ENCODE results near the gene WDR88. TPM values are rescaled to one million over a fixed set of nuclear protein-coding genes. Genes with fewer than 3 reads are reported as not detected.
"Not testable (repeated sequence)": the region's sequence is repeated elsewhere in the genome, so short reads cannot be mapped to it uniquely, and the experiment has no call there.

WDR88 gene
- polyA plus RNA-seq, 1 donor from 2014 or later = 0.35 TPM

GRCh38 chr19:33208371-33208895 is 76.5 kb downstream of the WDR88 start:
- H3K36me3 ChIP-seq (ENCODE audit: insufficient read depth, low read length) = no peaks in the 10 kb centered on the region

GRCh38 chr19:33208904-33209849 is 77.3 kb downstream of the WDR88 start:
- Histone ChIP-seq H3K9ac (ENCODE audit: low read length) (no peak overlapping the region), H4K20me1 (ENCODE audit: insufficient read depth) (no peaks in the 10 kb centered on the region), H3K36me3 (ENCODE audit: insufficient read depth, low read length) (no peaks in the 10 kb centered on the region), H3K27ac (ENCODE audit: low read length) (no peak overlapping the region), H3K4me3 (ENCODE audit: low read length) (no peak overlapping the region), H3K79me2 (replicated peaks; ENCODE audit: insufficient read depth, low read length) (no peaks in the 10 kb centered on the region), H3K27me3 (ENCODE audit: insufficient read depth, low read depth, low read length) (no peaks in the 10 kb centered on the region), H3K9me2 (ENCODE audit: insufficient read depth, low read length) (no peaks in the 10 kb centered on the region), H3K9me3 (ENCODE audit: low read length) (no peaks in the 10 kb centered on the region), H3K4me2 (ENCODE audit: low read length) (no peak overlapping the region), H2AFZ (ENCODE audit: low read depth, low read length) (no peak overlapping the region), H3F3A (ENCODE audit: insufficient read depth, low read length, poor library complexity, severe bottlenecking) (no peaks in the 10 kb centered on the region)
- TF ChIP-seq CTCF (IDR thresholded peaks at IDR 0.05; ENCODE audit: poor library complexity, severe bottlenecking) = no peak
- no peak for TF ChIP-seq POLR2AphosphoS5 (IDR thresholded peaks at IDR 0.05)
- no peak for TF ChIP-seq TAF1 (IDR thresholded peaks at IDR 0.05; ENCODE audit: low read depth)
- TF ChIP-seq REST (IDR thresholded peaks at IDR 0.05; ENCODE audit: borderline replicate concordance) = no peak
- TF ChIP-seq MXI1 (conservative IDR thresholded peaks at IDR 0.05; ENCODE audit: poor library complexity, severe bottlenecking) = no peak
- TF ChIP-seq EZH2 (IDR thresholded peaks at IDR 0.05; ENCODE audit: borderline replicate concordance, insufficient read depth, low read length, poor library complexity, severe bottlenecking) = no peak
- TF ChIP-seq SMC3 (conservative IDR thresholded peaks at IDR 0.05; ENCODE audit: poor library complexity) = no peak
- no peak for TF ChIP-seq RAD21 (conservative IDR thresholded peaks at IDR 0.05)
- no peak for TF ChIP-seq EP300 (conservative IDR thresholded peaks at IDR 0.05; ENCODE audit: poor library complexity, severe bottlenecking)

More at GRCh38 chr19:33208371-33208895, 76.5 kb downstream of the WDR88 start:
- no peaks in the 10 kb centered on the region for H3F3A ChIP-seq (ENCODE audit: insufficient read depth, low read length, poor library complexity, severe bottlenecking)
- H4K20me1 ChIP-seq (ENCODE audit: insufficient read depth) = no peaks in the 10 kb centered on the region
- H2AFZ ChIP-seq (ENCODE audit: low read depth, low read length) = no peak overlapping the region
- no peak overlapping the region for H3K4me2 ChIP-seq (ENCODE audit: low read length)
- H3K79me2 ChIP-seq (replicated peaks; ENCODE audit: insufficient read depth, low read length) = no peaks in the 10 kb centered on the region
- TF ChIP-seq POLR2AphosphoS5 (IDR thresholded peaks at IDR 0.05) = no peak
- TF ChIP-seq EP300 (conservative IDR thresholded peaks at IDR 0.05; ENCODE audit: poor library complexity, severe bottlenecking) = no peak
- TF ChIP-seq RAD21 (conservative IDR thresholded peaks at IDR 0.05) = no peak
- no peak for TF ChIP-seq MXI1 (conservative IDR thresholded peaks at IDR 0.05; ENCODE audit: poor library complexity, severe bottlenecking)
- TF ChIP-seq EZH2 (IDR thresholded peaks at IDR 0.05; ENCODE audit: borderline replicate concordance, insufficient read depth, low read length, poor library complexity, severe bottlenecking) = no peak
- no peak for TF ChIP-seq SMC3 (conservative IDR thresholded peaks at IDR 0.05; ENCODE audit: poor library complexity)
- TF ChIP-seq TAF1 (IDR thresholded peaks at IDR 0.05; ENCODE audit: low read depth) = no peak
- no peaks in the 10 kb centered on the region for H3K9me3 ChIP-seq (ENCODE audit: low read length)
- no peaks in the 10 kb centered on the region for H3K9me2 ChIP-seq (ENCODE audit: insufficient read depth, low read length)
- H3K27me3 ChIP-seq (ENCODE audit: insufficient read depth, low read depth, low read length) = no peaks in the 10 kb centered on the region
- H3K27ac ChIP-seq (ENCODE audit: low read length) = no peak overlapping the region
- no peak overlapping the region for H3K4me3 ChIP-seq (ENCODE audit: low read length)
- no peak overlapping the region for H3K9ac ChIP-seq (ENCODE audit: low read length)

- not testable (repeated sequence) for H3K4me2 ChIP-seq (ENCODE audit: low read length); H3K9me3 ChIP-seq (ENCODE audit: low read length); H3K9me2 ChIP-seq (ENCODE audit: insufficient read depth, low read length); H3K27me3 ChIP-seq (ENCODE audit: insufficient read depth, low read depth, low read length); H3K79me2 ChIP-seq (replicated peaks; ENCODE audit: insufficient read depth, low read length); H3K9ac ChIP-seq (ENCODE audit: low read length); H4K20me1 ChIP-seq (ENCODE audit: insufficient read depth); H3K27ac ChIP-seq (ENCODE audit: low read length); H2AFZ ChIP-seq (ENCODE audit: low read depth, low read length); H3F3A ChIP-seq (ENCODE audit: insufficient read depth, low read length, poor library complexity, severe bottlenecking); H3K4me3 ChIP-seq (ENCODE audit: low read length); H3K36me3 ChIP-seq (ENCODE audit: insufficient read depth, low read length)
Observed at GRCh38 chr19:33209850-33210230, 77.9 kb downstream of the WDR88 start.
